NCI-H510A treated with DMSO at 0.1 percent for 48 hours (cell line): ENCODE results near the gene IRAK2.
A peak's percentile ranks its signal among the peaks of the same experiment; 100 is the strongest.
"Not testable (repeated sequence)": the region's sequence is repeated elsewhere in the genome, so short reads cannot be mapped to it uniquely, and the experiment has no call there.

ENCODE experiments used
- DNase-seq: peaks from one replicate; lab custom pipeline; 2025; lab: John Stamatoyannopoulos, UW

The IRAK2 gene

GRCh38 chr3:10253731-10254130 lies 89.0 kb downstream of the IRAK2 start:
- DNase-seq, result no peak

- DNase-seq, result no peak
Measured at GRCh38 chr3:10255835-10256234, 91.1 kb downstream of the IRAK2 start.

- DNase-seq, result no peak
Measured at GRCh38 chr3:10259036-10259435, 94.3 kb downstream of the IRAK2 start.

- no peak for DNase-seq
Measured at GRCh38 chr3:10259798-10260197, 95.1 kb downstream of the IRAK2 start.

- DNase-seq, result no peak
Measured at GRCh38 chr3:10260211-10260701, 95.5 kb downstream of the IRAK2 start.

GRCh38 chr3:10262027-10262426 lies 97.3 kb downstream of the IRAK2 start:
- DNase-seq, result no peak

GRCh38 chr3:10263646-10264363 lies 99.1 kb downstream of the IRAK2 start:
- peak; percentile 11 for DNase-seq

GRCh38 chr3:10265833-10266232 lies 101.1 kb downstream of the IRAK2 start:
- DNase-seq, result no peak

- not testable (repeated sequence) for DNase-seq
Measured at GRCh38 chr3:10266936-10267335, 102.2 kb downstream of the IRAK2 start.

GRCh38 chr3:10268116-10268515 lies 103.4 kb downstream of the IRAK2 start:
- no peak for DNase-seq

- no peak for DNase-seq
Measured at GRCh38 chr3:10268930-10269329, 104.2 kb downstream of the IRAK2 start.

GRCh38 chr3:10269443-10269842 lies 104.7 kb downstream of the IRAK2 start:
- no peak for DNase-seq

- not testable (repeated sequence) for DNase-seq
Measured at GRCh38 chr3:10272476-10272875, 107.8 kb downstream of the IRAK2 start.

GRCh38 chr3:10272977-10273376 lies 108.3 kb downstream of the IRAK2 start:
- DNase-seq, result no peak

- DNase-seq, result no peak
Measured at GRCh38 chr3:10273702-10274305, 109.1 kb downstream of the IRAK2 start.

GRCh38 chr3:10274601-10275000 lies 109.9 kb downstream of the IRAK2 start:
- no peak for DNase-seq

GRCh38 chr3:10277115-10277625 lies 112.5 kb downstream of the IRAK2 start:
- DNase-seq, result no peak

GRCh38 chr3:10278501-10278900 lies 113.8 kb downstream of the IRAK2 start:
- DNase-seq, result no peak

GRCh38 chr3:10279384-10280176 lies 114.9 kb downstream of the IRAK2 start:
- DNase-seq, result no peak

GRCh38 chr3:10280177-10280529 lies 115.4 kb downstream of the IRAK2 start:
- no peak for DNase-seq

- DNase-seq, result no peak
Measured at GRCh38 chr3:10280571-10280970, 115.9 kb downstream of the IRAK2 start.

- DNase-seq, result no peak
Measured at GRCh38 chr3:10281951-10282350, 117.2 kb downstream of the IRAK2 start.

- no peak for DNase-seq
Measured at GRCh38 chr3:10283638-10284037, 118.9 kb downstream of the IRAK2 start.
